ENCODE results near the gene MAST4.

GRCh38 chr5:67013719-67014118 is 417.5 kb downstream of the MAST4 start:
- TF ChIP-seq TAF1 (IDR thresholded peaks at IDR 0.05; ENCODE audit: borderline replicate concordance, low read depth, low read length) = no peak
- TF ChIP-seq POLR2A (IDR thresholded peaks at IDR 0.05; ENCODE audit: low read depth, low read length) = no peak

All from GM12892 (cell line).